Lower leg skin (tissue), 3 donors: ENCODE measurements around the gene TFEB.

Source experiments
- POLR2A ChIP-seq, 2 donors: fragments of 450-650 bp; IDR thresholded peaks; one replicate each; pipeline ENCODE4 v1.6.1; 2016 to 2017; ENCODE audit warnings: antibody characterized with exemption in 2 of 2, mild to moderate bottlenecking in 1 of 2, moderate library complexity in 1 of 2
- TF ChIP-seq, protein P1 (sequence below), 3 donors: fragments of 450-650 bp; IDR thresholded peaks; one replicate each; pipeline ENCODE4 v1.5.1; 2016; ENCODE audit warnings: antibody characterized with exemption in 3 of 3, mild to moderate bottlenecking in 3 of 3, moderate library complexity in 2 of 3

DNA sequence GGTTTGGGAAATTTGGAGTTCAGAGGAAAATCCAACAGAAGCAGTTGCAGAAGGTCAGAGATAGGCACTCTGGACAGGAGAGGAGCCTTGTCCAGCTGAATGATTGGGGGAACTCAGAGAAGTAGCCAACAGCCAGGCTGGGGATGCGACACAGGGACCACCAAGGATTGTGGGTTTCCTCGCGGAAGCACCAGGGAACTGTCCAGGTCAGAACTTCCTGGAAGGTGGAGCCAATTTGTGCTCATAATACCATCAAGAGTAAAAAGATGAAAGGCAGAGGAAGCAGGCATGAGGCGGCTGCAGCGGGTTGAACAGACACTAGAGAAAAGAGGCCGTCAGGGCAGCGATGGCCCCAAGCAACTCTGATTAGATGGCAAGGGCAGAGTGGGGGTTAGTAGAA is 63.4 kb downstream of the TFEB start:
- TF ChIP-seq, protein P1, sequence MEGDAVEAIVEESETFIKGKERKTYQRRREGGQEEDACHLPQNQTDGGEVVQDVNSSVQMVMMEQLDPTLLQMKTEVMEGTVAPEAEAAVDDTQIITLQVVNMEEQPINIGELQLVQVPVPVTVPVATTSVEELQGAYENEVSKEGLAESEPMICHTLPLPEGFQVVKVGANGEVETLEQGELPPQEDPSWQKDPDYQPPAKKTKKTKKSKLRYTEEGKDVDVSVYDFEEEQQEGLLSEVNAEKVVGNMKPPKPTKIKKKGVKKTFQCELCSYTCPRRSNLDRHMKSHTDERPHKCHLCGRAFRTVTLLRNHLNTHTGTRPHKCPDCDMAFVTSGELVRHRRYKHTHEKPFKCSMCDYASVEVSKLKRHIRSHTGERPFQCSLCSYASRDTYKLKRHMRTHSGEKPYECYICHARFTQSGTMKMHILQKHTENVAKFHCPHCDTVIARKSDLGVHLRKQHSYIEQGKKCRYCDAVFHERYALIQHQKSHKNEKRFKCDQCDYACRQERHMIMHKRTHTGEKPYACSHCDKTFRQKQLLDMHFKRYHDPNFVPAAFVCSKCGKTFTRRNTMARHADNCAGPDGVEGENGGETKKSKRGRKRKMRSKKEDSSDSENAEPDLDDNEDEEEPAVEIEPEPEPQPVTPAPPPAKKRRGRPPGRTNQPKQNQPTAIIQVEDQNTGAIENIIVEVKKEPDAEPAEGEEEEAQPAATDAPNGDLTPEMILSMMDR (IDR thresholded peaks at IDR 0.05) = no peak
- TF ChIP-seq POLR2A (IDR thresholded peaks at IDR 0.05) = no peak
